ENCODE measurements around the gene OSM. TPM values are rescaled to one million over a fixed set of nuclear protein-coding genes. Genes with fewer than 3 reads are reported as not detected.

Gene OSM
- polyA plus RNA-seq, 2 of the 4 experiments (the other 2 are of a cell fraction), result not detected

DNA sequence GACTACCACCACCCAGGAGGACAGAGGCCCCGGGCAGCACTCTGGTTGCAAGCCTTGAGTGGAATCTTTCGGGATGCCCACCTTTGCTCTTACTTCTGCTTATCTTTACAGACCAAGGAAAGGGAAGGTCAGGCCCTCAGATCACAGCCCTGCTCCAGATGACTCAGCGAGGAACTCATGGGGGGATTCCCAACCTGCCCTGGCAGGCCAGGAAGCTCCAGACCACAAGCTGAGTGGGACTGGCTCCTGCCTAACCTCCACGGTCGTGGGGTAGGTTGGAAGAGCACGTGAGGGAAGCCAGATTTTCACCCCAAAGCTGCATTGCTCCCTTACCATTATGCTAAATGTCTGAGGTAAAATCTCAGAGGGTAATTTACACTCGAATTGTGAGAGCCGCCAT lies 48.3 kb upstream of the OSM start (continued):
- TF ChIP-seq ZSCAN20 (CRISPR knock-in tag; IDR thresholded peaks at IDR 0.05) (no peak), MAZ (IDR thresholded peaks at IDR 0.05; ENCODE audit: borderline replicate concordance, low read depth, low read length) (no peak), PHF8 (IDR thresholded peaks at IDR 0.05; ENCODE audit: borderline replicate concordance, low read depth) (no peak), RNF2 (IDR thresholded peaks at IDR 0.05; ENCODE audit: borderline replicate concordance, low read depth) (no peak), EP300 (IDR thresholded peaks at IDR 0.05) (no peak), HOXB5 (CRISPR knock-in tag; IDR thresholded peaks at IDR 0.05) (no peak)
- TF ChIP-seq, protein P1, sequence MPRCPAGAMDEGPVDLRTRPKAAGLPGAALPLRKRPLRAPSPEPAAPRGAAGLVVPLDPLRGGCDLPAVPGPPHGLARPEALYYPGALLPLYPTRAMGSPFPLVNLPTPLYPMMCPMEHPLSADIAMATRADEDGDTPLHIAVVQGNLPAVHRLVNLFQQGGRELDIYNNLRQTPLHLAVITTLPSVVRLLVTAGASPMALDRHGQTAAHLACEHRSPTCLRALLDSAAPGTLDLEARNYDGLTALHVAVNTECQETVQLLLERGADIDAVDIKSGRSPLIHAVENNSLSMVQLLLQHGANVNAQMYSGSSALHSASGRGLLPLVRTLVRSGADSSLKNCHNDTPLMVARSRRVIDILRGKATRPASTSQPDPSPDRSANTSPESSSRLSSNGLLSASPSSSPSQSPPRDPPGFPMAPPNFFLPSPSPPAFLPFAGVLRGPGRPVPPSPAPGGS (IDR thresholded peaks at IDR 0.05), result no peak
- TF ChIP-seq, protein P2, sequence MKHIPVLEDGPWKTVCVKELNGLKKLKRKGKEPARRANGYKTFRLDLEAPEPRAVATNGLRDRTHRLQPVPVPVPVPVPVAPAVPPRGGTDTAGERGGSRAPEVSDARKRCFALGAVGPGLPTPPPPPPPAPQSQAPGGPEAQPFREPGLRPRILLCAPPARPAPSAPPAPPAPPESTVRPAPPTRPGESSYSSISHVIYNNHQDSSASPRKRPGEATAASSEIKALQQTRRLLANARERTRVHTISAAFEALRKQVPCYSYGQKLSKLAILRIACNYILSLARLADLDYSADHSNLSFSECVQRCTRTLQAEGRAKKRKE (CRISPR knock-in tag; IDR thresholded peaks at IDR 0.05; ENCODE audit: low read depth), result no peak
- TF ChIP-seq, protein P3, sequence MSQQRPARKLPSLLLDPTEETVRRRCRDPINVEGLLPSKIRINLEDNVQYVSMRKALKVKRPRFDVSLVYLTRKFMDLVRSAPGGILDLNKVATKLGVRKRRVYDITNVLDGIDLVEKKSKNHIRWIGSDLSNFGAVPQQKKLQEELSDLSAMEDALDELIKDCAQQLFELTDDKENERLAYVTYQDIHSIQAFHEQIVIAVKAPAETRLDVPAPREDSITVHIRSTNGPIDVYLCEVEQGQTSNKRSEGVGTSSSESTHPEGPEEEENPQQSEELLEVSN (IDR thresholded peaks at IDR 0.05; ENCODE audit: borderline replicate concordance, low read depth), result no peak

DNA sequence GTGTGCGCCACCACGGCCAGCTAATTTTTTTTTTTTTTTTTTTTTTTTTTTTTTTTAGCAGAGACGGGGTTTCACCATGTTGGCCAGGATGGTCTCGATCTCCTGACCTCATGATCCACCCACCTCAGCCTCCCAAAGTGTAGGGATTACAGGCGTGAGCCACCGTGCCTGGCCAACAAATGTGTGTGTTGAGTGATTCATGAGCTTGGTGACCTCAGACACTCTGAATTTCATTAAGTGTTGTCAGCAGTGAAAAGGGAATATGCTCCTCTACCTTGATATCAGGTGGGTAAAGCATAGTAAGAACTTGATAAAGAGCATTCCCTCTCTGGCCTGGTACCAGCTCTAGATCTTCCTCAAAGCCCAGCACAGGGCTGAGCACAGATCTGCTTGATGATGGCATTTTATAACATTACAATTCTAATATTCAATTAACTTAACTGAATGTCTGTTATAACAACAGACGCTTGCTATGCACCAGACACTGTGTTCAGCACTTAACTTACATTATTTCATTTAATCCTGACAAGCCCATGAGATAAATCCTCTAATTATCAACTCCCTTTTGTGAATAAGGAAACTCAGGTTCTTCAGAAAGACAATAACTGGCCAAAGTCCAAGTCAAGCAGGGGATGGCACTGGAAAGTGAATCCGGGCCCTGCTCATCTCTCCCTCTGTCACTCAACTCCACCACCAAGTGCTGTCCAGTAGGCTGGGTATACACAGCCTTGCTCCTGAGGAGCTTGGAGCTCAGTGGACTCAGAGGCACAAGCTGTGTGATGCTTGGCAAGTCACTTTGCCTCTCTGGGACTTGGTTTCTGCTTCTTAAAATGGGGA lies 47.1 kb upstream of the OSM start:
- Histone ChIP-seq H3K27ac (peak overlapping the region in 1 of 2 experiments; percentile 75; a peak in 3 of 6 replicates), H3K9me3 (no peaks in the 10 kb centered on the region), H3K4me1 (peaks cover 42% of the 10 kb centered on the region), H3K4me2 (peak overlapping the region; percentile 26; the same call in 1 of the 3 replicates), H3K4me3 (no peak overlapping the region)
- DNase-seq (ENCODE audit: low read depth in 1 of 2, low spot score in 1 of 2) (no peak), ATAC-seq (0 out of 6 replicates have a peak, but pooled peaks of 1 of the 2 experiments have one; percentile 24), FAIRE-seq (no peak)
- ChIA-PET POLR2A (no interaction called here), CTCF (interaction anchor here (0.6 to 5.0 kb wide), 5 partner anchors 11 to 65 kb away, joined by 3 to 18 read pairs (median 4); no protein-coding TSS in a partner anchor)
- 64% methylated on average over 5 of the region's 8 CpGs for WGBS (ENCODE audit: missing lambda C conversion rate)
- TF ChIP-seq HOXA7 (CRISPR knock-in tag; IDR thresholded peaks at IDR 0.05) (no peak), PHF8 (IDR thresholded peaks at IDR 0.05; ENCODE audit: borderline replicate concordance, low read depth) (no peak), HOXB13 (CRISPR knock-in tag; IDR thresholded peaks at IDR 0.05; ENCODE audit: low read depth) (no peak), BHLHE40 (IDR thresholded peaks at IDR 0.05; ENCODE audit: low read depth, low read length) (no peak), ZSCAN20 (CRISPR knock-in tag; IDR thresholded peaks at IDR 0.05) (no peak), HDAC2 (IDR thresholded peaks at IDR 0.05) (no peak), CHD2 (IDR thresholded peaks at IDR 0.05; ENCODE audit: low read length, partially characterized antibody) (no peak), FOSB (CRISPR knock-in tag; IDR thresholded peaks at IDR 0.05) (no peak), HEYL (CRISPR knock-in tag; IDR thresholded peaks at IDR 0.05) (no peak)

DNA sequence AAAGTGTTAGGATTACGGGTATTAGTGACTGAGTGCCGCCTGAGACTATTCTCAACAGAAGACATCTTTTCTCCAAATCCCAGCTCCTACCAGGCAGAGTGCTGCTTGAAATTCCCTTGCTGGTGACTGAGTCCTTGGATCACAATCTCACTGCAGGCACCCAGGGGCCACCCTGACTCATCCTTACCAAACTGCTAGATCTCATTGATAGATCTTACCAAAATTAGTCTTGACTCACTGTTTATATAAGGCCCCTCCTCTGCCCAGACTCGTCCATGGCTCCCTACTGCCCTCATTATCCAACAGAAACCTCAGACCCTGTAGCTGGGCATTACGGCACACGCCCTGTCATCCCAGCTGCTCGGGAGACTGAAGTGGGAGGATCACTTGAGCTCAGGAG lies 45.4 kb upstream of the OSM start:
- POLR2A ChIA-PET, result no interaction called here
- FAIRE-seq (no peak), ATAC-seq (peak; percentile 49 to 69; a peak in 4 of 6 replicates), DNase-seq (ENCODE audit: low read depth in 1 of 2, low spot score in 1 of 2) (no peak)
- TF ChIP-seq FOSL2 (IDR thresholded peaks at IDR 0.05) (no peak), FOSL2 (CRISPR knock-in tag; IDR thresholded peaks at IDR 0.05) (0 out of 2 replicates have a peak, but pooled peaks have one; percentile 19), JUN (IDR thresholded peaks at IDR 0.05) (no peak), ZFP36 (IDR thresholded peaks at IDR 0.05; ENCODE audit: borderline replicate concordance, partially characterized antibody) (peak; percentile 77)
- H3K27ac ChIP-seq, result peak overlapping the region in 1 of 2 experiments; percentile 38; a peak in 2 of 6 replicates
- peaks cover 42% of the 10 kb centered on the region for H3K4me1 ChIP-seq
- CTCF ChIA-PET, result interaction anchor here (0.7 to 1.2 kb wide), 3 partner anchors 11 to 24 kb away, joined by 3 to 4 read pairs (median 4); partner anchors contain the start of gene CASTOR1
- H3K4me3 ChIP-seq, result no peak overlapping the region
- no peaks in the 10 kb centered on the region for H3K9me3 ChIP-seq
- peak overlapping the region; percentile 36; the same call in 2 of the 3 replicates for H3K4me2 ChIP-seq
- WGBS (ENCODE audit: missing lambda C conversion rate), result 49% methylated on average over 6 of the region's 6 CpGs

Measured in A549 (cell line).